SHP77 (cell line): ENCODE results near the gene FMO2.

Experiments used
- DNase-seq, 2 experiments: peaks; one replicate each; lab custom pipeline; 2025; lab: John Stamatoyannopoulos, UW

The FMO2 gene

DNA sequence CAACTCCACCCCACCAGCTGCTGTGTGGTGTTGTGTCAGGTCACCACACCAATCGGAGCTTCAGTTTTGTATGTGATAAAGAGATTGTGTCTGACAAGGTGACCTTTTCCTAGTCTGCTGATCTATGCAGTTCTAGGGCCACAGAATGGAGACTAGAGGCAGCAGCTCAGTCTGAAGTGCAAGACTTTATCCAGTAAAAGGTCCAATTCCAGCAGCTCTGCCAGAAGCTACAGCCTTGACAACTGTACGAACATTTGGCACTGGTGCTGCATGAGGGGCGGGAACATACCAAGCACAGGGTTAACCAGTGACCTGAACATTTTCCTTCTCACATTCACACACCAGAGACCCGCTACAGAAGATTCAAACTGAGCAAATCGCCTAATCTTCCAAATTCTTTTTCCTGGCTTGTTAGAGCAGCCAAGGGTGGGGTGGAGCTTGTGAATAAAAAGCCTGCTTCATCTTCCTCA lies 72.5 kb downstream of the FMO2 start:
- no peak for DNase-seq

DNA sequence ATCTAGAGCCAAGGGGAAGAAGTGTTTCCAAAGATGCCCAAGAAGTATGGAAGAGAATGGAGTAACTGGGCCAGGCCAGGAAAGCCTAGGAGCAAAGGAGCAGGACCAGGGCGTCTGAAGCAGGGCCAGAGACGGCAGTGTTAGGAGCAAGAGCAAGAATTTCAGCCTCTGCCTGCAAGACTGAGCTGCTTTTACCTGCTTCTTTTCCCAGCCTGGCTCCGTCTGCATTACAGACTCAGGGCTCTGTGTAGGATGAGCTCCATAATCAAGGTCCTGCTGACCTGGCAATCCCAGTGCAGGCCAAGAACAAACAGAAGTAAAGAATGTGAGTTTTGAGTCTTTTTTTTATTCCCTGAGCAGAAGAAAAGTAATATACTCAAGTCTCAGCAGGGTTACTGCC lies 73.3 kb downstream of the FMO2 start:
- DNase-seq: no peak

DNA sequence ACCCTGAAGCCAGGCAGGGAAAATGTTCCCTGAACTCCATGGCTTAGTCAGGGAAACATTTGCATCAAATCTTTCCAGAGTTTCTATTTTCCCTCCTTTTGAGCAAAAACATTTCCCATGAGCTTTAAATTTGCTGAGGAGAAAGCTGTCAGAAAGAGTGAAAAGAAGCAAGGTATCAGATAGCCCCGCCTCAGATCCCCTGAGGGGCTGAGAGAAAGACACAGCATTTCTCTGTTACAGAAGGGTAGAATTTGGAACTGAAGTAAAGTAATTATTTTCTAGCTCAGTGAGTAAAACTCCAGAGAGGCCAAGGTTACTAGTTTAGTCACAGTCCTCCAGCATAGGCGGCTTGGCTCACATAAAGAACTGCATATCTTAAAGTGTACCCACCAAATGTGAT lies 73.8 kb downstream of the FMO2 start:
- no peak for DNase-seq
